Karpas-422 (cell line): ENCODE data around the gene JAZF1. TPM values are rescaled to one million over a fixed set of nuclear protein-coding genes. Genes with fewer than 3 reads are reported as not detected.

Experiments used
- DNase-seq: peaks from one replicate; pipeline ENCODE4 v3.0.0-alpha.2; 2015
- H2AFZ ChIP-seq: fragments of 200-600 bp; sonication (generic); 2 replicates; pipeline ENCODE4 v1.6.1; 2014; ENCODE audit warnings: antibody characterized with exemption, low read length, mixed read lengths
- H3K27ac ChIP-seq: fragments of 200-600 bp; sonication (generic); 2 replicates; pipeline ENCODE4 v1.5.1; 2014; ENCODE audit warnings: mild to moderate bottlenecking, low read length, moderate library complexity
- H3K27me3 ChIP-seq: fragments of 200-600 bp; sonication (generic); 2 replicates; pipeline ENCODE4 v1.6.1; 2014; ENCODE audit warnings: low read length, mixed read lengths
- H3K36me3 ChIP-seq: fragments of 200-600 bp; sonication (generic); 2 replicates; pipeline ENCODE4 v1.6.1; 2014; ENCODE audit warnings: low read length, mixed read lengths; ENCODE audit not compliant: insufficient read depth
- H3K4me1 ChIP-seq: fragments of 200-600 bp; sonication (generic); 2 replicates; pipeline ENCODE4 v1.6.1; 2014; ENCODE audit warnings: mild to moderate bottlenecking, low read length, mixed read lengths
- H3K4me2 ChIP-seq: fragments of 200-600 bp; sonication (generic); 2 replicates; pipeline ENCODE4 v1.6.1; 2014; ENCODE audit warnings: low read length, low read depth, mild to moderate bottlenecking; ENCODE audit not compliant: poor library complexity, severe bottlenecking
- H3K4me3 ChIP-seq: fragments of 200-600 bp; sonication (generic); 2 replicates; pipeline ENCODE4 v1.5.1; 2014; ENCODE audit warnings: mild to moderate bottlenecking, antibody characterized with exemption, low read length, mixed read lengths
- H3K79me2 ChIP-seq: fragments of 200-600 bp; sonication (generic); 2 replicates; pipeline ENCODE4 v1.6.1; 2014; ENCODE audit warnings: mild to moderate bottlenecking, low read length, mixed read lengths
- H3K9ac ChIP-seq: fragments of 200-600 bp; sonication (generic); 2 replicates; pipeline ENCODE4 v1.6.0; 2014; ENCODE audit warnings: low read length
- H3K9me2 ChIP-seq: fragments of 200-600 bp; sonication (generic), shearing (Covaris generic); replicated peaks from 2 replicates; pipeline ENCODE4 v1.6.0; 2014; ENCODE audit warnings: mild to moderate bottlenecking, low read length, moderate library complexity; ENCODE audit not compliant: insufficient read depth
- H3K9me3 ChIP-seq: fragments of 300-700, 200-600 bp; sonication (generic); 2 replicates; pipeline ENCODE4 v1.6.1; 2014; ENCODE audit warnings: low read length, mixed read lengths
- H4K20me1 ChIP-seq: fragments of 200-600 bp; sonication (generic); 2 replicates; pipeline ENCODE4 v1.6.1; 2014; ENCODE audit warnings: mild to moderate bottlenecking, antibody characterized with exemption, low read length, low read depth; ENCODE audit not compliant: insufficient read depth
- total RNA-seq: library from RNA; depleted of rRNA; stranded (reverse); fragments of >200 nt; shearing (Covaris generic); gene quantifications from 2 replicates; pipeline ENCODE4 v1.2.3, GENCODE V29; 2014; ENCODE audit warnings: low replicate concordance

Gene JAZF1
- total RNA-seq, 1 experiment from 2014 or later = 4.2 TPM

- no peak overlapping the region for H2AFZ ChIP-seq
- H3K4me2 ChIP-seq = no peak overlapping the region
- no peak overlapping the region for H3K4me3 ChIP-seq
- H3K4me1 ChIP-seq = no peaks in the 10 kb centered on the region
- H3K9ac ChIP-seq = no peak overlapping the region
- no peak overlapping the region for H3K27ac ChIP-seq
- H3K79me2 ChIP-seq = no peaks in the 10 kb centered on the region
- H3K27me3 ChIP-seq = no peaks in the 10 kb centered on the region
- H4K20me1 ChIP-seq = no peaks in the 10 kb centered on the region; the same call in 1 of the 2 replicates
- H3K9me3 ChIP-seq = no peaks in the 10 kb centered on the region
- no peaks in the 10 kb centered on the region for H3K36me3 ChIP-seq
- no peak for DNase-seq
- H3K9me2 ChIP-seq = no peaks in the 10 kb centered on the region
Observed at GRCh38 chr7:28037220-28038010, 143.2 kb downstream of the JAZF1 start.

DNA sequence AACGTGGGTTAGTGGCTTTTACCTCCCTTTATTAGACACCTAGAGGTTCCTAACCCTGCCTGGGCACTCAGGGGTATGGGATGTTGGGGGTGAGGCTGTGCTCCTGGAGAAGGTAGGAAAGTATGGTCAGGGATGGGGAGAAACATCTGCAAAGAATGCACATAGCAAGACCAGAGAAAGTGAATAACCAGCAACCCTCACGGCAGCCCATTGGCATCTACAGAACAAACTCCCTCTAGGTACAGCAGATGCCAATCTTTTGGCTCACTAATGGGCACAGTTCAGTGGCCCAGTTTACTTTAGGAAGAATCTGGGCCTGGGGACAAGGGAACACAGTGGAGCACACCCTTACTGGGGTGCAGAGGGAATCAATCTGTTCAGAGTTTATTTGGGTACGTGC, 143.9 kb downstream of the JAZF1 start:
- Histone ChIP-seq H3K27me3 (no peaks in the 10 kb centered on the region), H3K4me1 (no peaks in the 10 kb centered on the region), H3K9me3 (no peaks in the 10 kb centered on the region), H3K4me2 (no peak overlapping the region), H3K36me3 (no peaks in the 10 kb centered on the region), H4K20me1 (no peaks in the 10 kb centered on the region; the same call in 1 of the 2 replicates), H3K9me2 (no peaks in the 10 kb centered on the region), H2AFZ (no peak overlapping the region), H3K27ac (no peak overlapping the region), H3K4me3 (no peak overlapping the region), H3K9ac (no peak overlapping the region), H3K79me2 (no peaks in the 10 kb centered on the region)
- no peak for DNase-seq

GRCh38 chr7:28033386-28033785, 147.2 kb downstream of the JAZF1 start:
- no peak overlapping the region for H2AFZ ChIP-seq
- H4K20me1 ChIP-seq = no peaks in the 10 kb centered on the region; the same call in 1 of the 2 replicates
- H3K36me3 ChIP-seq = no peaks in the 10 kb centered on the region

GRCh38 chr7:28032738-28033380, 147.7 kb downstream of the JAZF1 start:
- no peak overlapping the region for H3K9ac ChIP-seq
- H3K79me2 ChIP-seq = no peaks in the 10 kb centered on the region
- H2AFZ ChIP-seq = no peak overlapping the region
- no peaks in the 10 kb centered on the region for H3K27me3 ChIP-seq
- H3K9me3 ChIP-seq = no peaks in the 10 kb centered on the region
- no peak overlapping the region for H3K4me3 ChIP-seq
- H3K9me2 ChIP-seq = no peaks in the 10 kb centered on the region
- no peaks in the 10 kb centered on the region; the same call in 1 of the 2 replicates for H4K20me1 ChIP-seq
- H3K4me1 ChIP-seq = no peaks in the 10 kb centered on the region
- no peak for DNase-seq
- H3K27ac ChIP-seq = no peak overlapping the region
- H3K4me2 ChIP-seq = no peak overlapping the region
- no peaks in the 10 kb centered on the region for H3K36me3 ChIP-seq

More at GRCh38 chr7:28033386-28033785, 147.2 kb downstream of the JAZF1 start:
- H3K9me2 ChIP-seq = no peaks in the 10 kb centered on the region
- no peaks in the 10 kb centered on the region for H3K27me3 ChIP-seq
- no peak overlapping the region for H3K9ac ChIP-seq
- DNase-seq = no peak
- H3K9me3 ChIP-seq = no peaks in the 10 kb centered on the region
- H3K4me3 ChIP-seq = no peak overlapping the region
- H3K79me2 ChIP-seq = no peaks in the 10 kb centered on the region
- H3K4me2 ChIP-seq = no peak overlapping the region
- no peak overlapping the region for H3K27ac ChIP-seq
- no peaks in the 10 kb centered on the region for H3K4me1 ChIP-seq

DNA sequence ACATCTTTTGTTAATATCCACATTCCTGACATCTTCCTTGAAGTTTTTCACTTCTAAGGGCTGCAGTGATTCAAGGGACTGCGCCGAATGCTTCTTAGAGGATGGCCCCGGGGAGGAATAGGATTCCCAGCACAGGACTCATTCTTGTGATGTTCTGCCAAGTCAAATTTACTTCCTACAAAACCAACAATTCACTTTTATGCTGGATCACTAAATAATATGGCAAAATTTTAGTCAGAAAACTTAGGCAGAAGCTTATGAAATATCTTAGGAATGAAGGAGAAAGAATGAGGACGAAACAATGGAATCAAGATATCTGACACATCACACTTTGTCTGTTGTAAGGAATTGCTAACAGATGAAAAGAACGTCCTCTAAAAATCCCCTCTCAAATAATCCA, 151.5 kb downstream of the JAZF1 start:
- Histone ChIP-seq H3K79me2 (no peaks in the 10 kb centered on the region), H3K9ac (no peak overlapping the region), H3K27me3 (no peaks in the 10 kb centered on the region), H3K9me2 (no peaks in the 10 kb centered on the region), H3K36me3 (no peaks in the 10 kb centered on the region), H3K27ac (no peak overlapping the region), H2AFZ (no peak overlapping the region), H4K20me1 (no peaks in the 10 kb centered on the region), H3K4me1 (no peaks in the 10 kb centered on the region), H3K4me3 (no peak overlapping the region), H3K4me2 (no peak overlapping the region), H3K9me3 (no peaks in the 10 kb centered on the region)
- DNase-seq = no peak

GRCh38 chr7:28028471-28028870, 152.1 kb downstream of the JAZF1 start:
- Histone ChIP-seq H3K9me2 (no peaks in the 10 kb centered on the region), H2AFZ (no peak overlapping the region), H3K4me1 (no peaks in the 10 kb centered on the region), H3K9me3 (no peaks in the 10 kb centered on the region), H3K27me3 (no peaks in the 10 kb centered on the region), H3K9ac (no peak overlapping the region), H3K4me2 (no peak overlapping the region), H3K36me3 (no peaks in the 10 kb centered on the region), H4K20me1 (no peaks in the 10 kb centered on the region), H3K79me2 (no peaks in the 10 kb centered on the region), H3K4me3 (no peak overlapping the region), H3K27ac (no peak overlapping the region)
- DNase-seq = no peak

GRCh38 chr7:28026237-28026636, 154.4 kb downstream of the JAZF1 start:
- no peak overlapping the region for H3K4me2 ChIP-seq
- no peak for DNase-seq
- no peak overlapping the region for H3K4me3 ChIP-seq
- no peak overlapping the region for H3K27ac ChIP-seq
- H2AFZ ChIP-seq = no peak overlapping the region
- no peaks in the 10 kb centered on the region for H3K36me3 ChIP-seq
- H3K9me2 ChIP-seq = no peaks in the 10 kb centered on the region
- H4K20me1 ChIP-seq = no peaks in the 10 kb centered on the region
- no peaks in the 10 kb centered on the region for H3K27me3 ChIP-seq
- H3K9ac ChIP-seq = no peak overlapping the region
- H3K9me3 ChIP-seq = no peaks in the 10 kb centered on the region
- no peaks in the 10 kb centered on the region for H3K79me2 ChIP-seq
- H3K4me1 ChIP-seq = no peaks in the 10 kb centered on the region

- DNase-seq = no peak
- no peaks in the 10 kb centered on the region for H3K79me2 ChIP-seq
- H4K20me1 ChIP-seq = no peaks in the 10 kb centered on the region
Observed at GRCh38 chr7:28024786-28025334, 155.7 kb downstream of the JAZF1 start.

More at GRCh38 chr7:28024786-28025334, 155.7 kb downstream of the JAZF1 start:
- Histone ChIP-seq H3K4me3 (no peak overlapping the region), H3K9me3 (no peaks in the 10 kb centered on the region), H3K4me1 (peaks cover 3% of the 10 kb centered on the region; the same call in 1 of the 2 replicates), H3K9me2 (no peaks in the 10 kb centered on the region), H3K27me3 (no peaks in the 10 kb centered on the region), H3K9ac (no peak overlapping the region), H3K27ac (no peak overlapping the region), H2AFZ (no peak overlapping the region), H3K36me3 (no peaks in the 10 kb centered on the region), H3K4me2 (no peak overlapping the region)
